Heart left ventricle (tissue), 16 donors: ENCODE measurements around the gene EHMT1. TPM values are rescaled to one million over a fixed set of nuclear protein-coding genes. Genes with fewer than 3 reads are reported as not detected.
"Not testable (repeated sequence)": the region's sequence is repeated elsewhere in the genome, so short reads cannot be mapped to it uniquely, and the experiment has no call there.

Experiments
- ATAC-seq, 4 donors: fragments of 200-7000 bp; cut with Tn5 transposase; one replicate each; pipeline ENCODE4 v1.9.1; 2020 to 2022; ENCODE audit warnings: moderate library complexity in 4 of 4, mild to moderate bottlenecking in 3 of 4, moderate number of reproducible peaks in 1 of 4
- DNase-seq, 5 donors: peaks; one replicate each; pipeline ENCODE4 v3.0.0-alpha.2; 2020
- H3K27ac ChIP-seq, 12 donors: fragments of 200-600 bp; sonication (generic) in 4 of 12; one replicate each; pipeline versions ENCODE4 v1.5.0 to v1.8.0; 2016 to 2022; ENCODE audit warnings: mild to moderate bottlenecking in 2 of 12
- H3K27me3 ChIP-seq, 9 donors: fragments of 200-600 bp; sonication (generic) in 2 of 9; one replicate each; pipeline versions ENCODE4 v1.5.1 to v1.8.0; 2016 to 2022; ENCODE audit warnings: mild to moderate bottlenecking in 3 of 9
- H3K36me3 ChIP-seq, 9 donors: fragments of 200-600 bp; sonication (generic) in 2 of 9; one replicate each; pipeline versions ENCODE4 v1.5.0 to v1.8.0; 2018 to 2022; ENCODE audit warnings: mild to moderate bottlenecking in 2 of 9
- H3K4me1 ChIP-seq, 12 donors: fragments of 200-600 bp; sonication (generic) in 4 of 12; one replicate each; pipeline versions ENCODE4 v1.5.0 to v1.8.0; 2016 to 2022; ENCODE audit warnings: mild to moderate bottlenecking in 3 of 12
- H3K4me3 ChIP-seq, 12 donors: fragments of 200-600 bp; sonication (generic) in 4 of 12; one replicate each; pipeline versions ENCODE4 v1.5.0 to v1.8.0; 2017 to 2022; ENCODE audit warnings: mild to moderate bottlenecking in 9 of 12, moderate library complexity in 4 of 12
- H3K9me3 ChIP-seq, 12 donors: fragments of 200-600 bp; sonication (generic) in 4 of 12; one replicate each; pipeline versions ENCODE4 v1.5.0 to v1.8.0; 2016 to 2022; ENCODE audit warnings: mild to moderate bottlenecking in 1 of 12
- POLR2A ChIP-seq, 2 donors: fragments of 450-650 bp; IDR thresholded peaks; one replicate each; pipeline ENCODE4 v1.6.1; 2017; ENCODE audit warnings: antibody characterized with exemption in 2 of 2, mild to moderate bottlenecking in 2 of 2, moderate library complexity in 2 of 2
- WGBS, 4 donors: extraction: QIAGEN DNeasy Blood & Tissue Kit in 2 of 4; methylation state at CpG; one replicate each; pipeline versions ENCODE4 v1.1.5 to v1.1.7; 2013 to 2018; 5-methylcytosine and 5-hydroxymethylcytosine counted together
- intact Hi-C, 10 donors: fragments of 100-400 bp; cut with DNase I; formaldehyde crosslinking; loops; one replicate each; pipeline versions ENCODE4 v1.11.1 to v1.14.2; 2022
- polyA plus RNA-seq, 2 donors: library from polyadenylated mRNA; stranded (reverse); fragments of 200-250 nt; gene quantifications; one replicate each; pipeline ENCODE4 v1.2.3, GENCODE V29; 2013
- total RNA-seq, 9 donors: library from RNA; depleted of rRNA in 2 of 9; stranded (reverse); fragments of >200 nt in 2 of 9; fragmentation: NEBNext Ultra II Directional in 3 of 9; extraction: Animal tissue kit (Norgen Biotek cat#: 25700) in 3 of 9; gene quantifications; one replicate each; pipeline versions ENCODE4 v1.1.0 to v1.2.4, GENCODE V29; 2016 to 2023
- TF ChIP-seq, protein P1 (sequence below), 12 donors: fragments of 200-600 bp; sonication (generic) in 4 of 12; IDR thresholded peaks; one replicate each; pipeline versions ENCODE4 v1.5.0 to v1.8.0; 2018 to 2022; ENCODE audit warnings: antibody characterized with exemption in 12 of 12, mild to moderate bottlenecking in 5 of 12
- donor health status: ischemic (EF 13 %, LVEDD 7.1; RV severe dilation, severe dysfunction).
- donor health status: healthy with polysubstance abuse.
- donor health status: DM: no; HTN: yes; CAD: no.
- donor health status: DM: no; HTN: no; CAD: no.
- donor health status: ischemic (EF 25% LVEDD 6.9; RV normal size, moderate dysfunction).
- donor health status: ischemic (EF 25% LVEDD 5.7; RV mildly dilated, moderate dysfunction).
- donor health status: healthy.
- donor health status: DM: yes; HTN: yes; CAD: no.
- donor health status: ischemic (EF 35%, LVEDD 5.7; RV mildly dilated, moderate dysfunction).
- donor health status: nonischemic (EF 11% LVEDD 7.7; RV severe dilation, severe dysfunction).
- donor health status: DM: yes; HTN: yes; CAD: no.
- donor health status: PGD.
- donor health status: ischemic (EF 29% LVEDD 5.4; RV normal size, mild dysfunction).
- donor health status: nonischemic (EF 23%, LVEDD 6.1; RV moderate dilation, normal function).

The EHMT1 gene
- total and polyA plus RNA-seq, 11 donors, result 24.5 to 55.9 (median 28.9) TPM

DNA sequence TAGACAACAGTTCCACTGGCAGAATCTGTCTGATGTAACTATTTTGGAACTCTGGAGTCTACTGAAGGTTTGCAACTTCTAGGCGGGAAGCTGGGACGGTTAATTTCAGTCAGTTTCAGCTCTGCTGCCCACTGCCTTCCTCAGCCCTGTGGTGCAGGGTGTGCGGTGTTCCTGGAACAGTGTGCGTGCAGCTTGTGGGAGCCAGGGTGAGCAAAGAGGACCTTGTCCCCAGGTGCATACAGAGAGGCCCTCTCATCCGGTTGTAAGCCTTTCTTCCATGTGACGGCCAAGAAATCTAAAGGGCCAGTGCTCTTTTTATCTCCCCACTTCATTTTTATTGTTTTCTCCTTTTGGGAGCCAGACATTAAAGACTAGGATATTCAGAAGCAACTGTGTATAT lies 114.6 kb downstream of the EHMT1 start:
- Histone ChIP-seq H3K27ac (no peak overlapping the region), H3K4me1 (no peaks in the 10 kb centered on the region), H3K27me3 (no peaks in the 10 kb centered on the region), H3K4me3 (no peak overlapping the region), H3K9me3 (peaks cover 0 to 17% (median 7%) of the 10 kb centered on the region in 12 donors), H3K36me3 (peaks cover 0 to 80% (median 36%) of the 10 kb centered on the region in 9 donors)
- TF ChIP-seq, protein P1, sequence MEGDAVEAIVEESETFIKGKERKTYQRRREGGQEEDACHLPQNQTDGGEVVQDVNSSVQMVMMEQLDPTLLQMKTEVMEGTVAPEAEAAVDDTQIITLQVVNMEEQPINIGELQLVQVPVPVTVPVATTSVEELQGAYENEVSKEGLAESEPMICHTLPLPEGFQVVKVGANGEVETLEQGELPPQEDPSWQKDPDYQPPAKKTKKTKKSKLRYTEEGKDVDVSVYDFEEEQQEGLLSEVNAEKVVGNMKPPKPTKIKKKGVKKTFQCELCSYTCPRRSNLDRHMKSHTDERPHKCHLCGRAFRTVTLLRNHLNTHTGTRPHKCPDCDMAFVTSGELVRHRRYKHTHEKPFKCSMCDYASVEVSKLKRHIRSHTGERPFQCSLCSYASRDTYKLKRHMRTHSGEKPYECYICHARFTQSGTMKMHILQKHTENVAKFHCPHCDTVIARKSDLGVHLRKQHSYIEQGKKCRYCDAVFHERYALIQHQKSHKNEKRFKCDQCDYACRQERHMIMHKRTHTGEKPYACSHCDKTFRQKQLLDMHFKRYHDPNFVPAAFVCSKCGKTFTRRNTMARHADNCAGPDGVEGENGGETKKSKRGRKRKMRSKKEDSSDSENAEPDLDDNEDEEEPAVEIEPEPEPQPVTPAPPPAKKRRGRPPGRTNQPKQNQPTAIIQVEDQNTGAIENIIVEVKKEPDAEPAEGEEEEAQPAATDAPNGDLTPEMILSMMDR (IDR thresholded peaks at IDR 0.05), result no peak
- no peak for TF ChIP-seq POLR2A (IDR thresholded peaks at IDR 0.05)
- DNase-seq, result no peak
- 96 to 98% (median 97%) methylated on average over 6 of the region's 6 CpGs for whole genome bisulfite sequencing, 4 donors
- no peak for ATAC-seq
- intact Hi-C loops, result no loop called here

DNA sequence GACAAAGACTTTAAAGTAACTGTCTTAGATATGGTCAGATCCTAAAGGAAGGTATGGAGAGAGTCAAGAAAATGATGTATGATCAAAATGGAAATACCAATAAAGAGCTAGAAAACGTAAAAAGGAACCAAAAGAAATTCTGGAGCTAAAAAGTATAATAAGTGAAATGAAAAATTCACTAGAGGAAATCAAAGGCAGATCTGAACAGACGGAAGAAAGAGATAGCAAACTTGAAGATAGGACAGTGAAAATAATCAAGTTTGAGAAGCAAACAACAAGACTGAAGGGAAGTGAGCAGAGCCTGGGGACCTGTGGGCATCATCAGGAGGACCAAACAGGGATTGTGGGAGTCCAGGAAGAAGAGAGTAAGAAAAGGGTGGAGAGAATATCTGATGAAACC lies 115.4 kb downstream of the EHMT1 start:
- ATAC-seq (no peak), DNase-seq (no peak)
- 94 to 97% (median 96%) methylated on average over 2 of the region's 2 CpGs for WGBS, 4 donors
- intact Hi-C loops, result no loop called here
- TF ChIP-seq, protein P1 (IDR thresholded peaks at IDR 0.05), result no peak
- TF ChIP-seq POLR2A (IDR thresholded peaks at IDR 0.05), result no peak
- Histone ChIP-seq H3K27me3 (no peaks in the 10 kb centered on the region), H3K36me3 (peaks cover 0 to 73% (median 29%) of the 10 kb centered on the region in 9 donors), H3K9me3 (peaks cover 0 to 17% (median 7%) of the 10 kb centered on the region in 12 donors), H3K4me3 (no peak overlapping the region), H3K4me1 (no peaks in the 10 kb centered on the region), H3K27ac (no peak overlapping the region)

DNA sequence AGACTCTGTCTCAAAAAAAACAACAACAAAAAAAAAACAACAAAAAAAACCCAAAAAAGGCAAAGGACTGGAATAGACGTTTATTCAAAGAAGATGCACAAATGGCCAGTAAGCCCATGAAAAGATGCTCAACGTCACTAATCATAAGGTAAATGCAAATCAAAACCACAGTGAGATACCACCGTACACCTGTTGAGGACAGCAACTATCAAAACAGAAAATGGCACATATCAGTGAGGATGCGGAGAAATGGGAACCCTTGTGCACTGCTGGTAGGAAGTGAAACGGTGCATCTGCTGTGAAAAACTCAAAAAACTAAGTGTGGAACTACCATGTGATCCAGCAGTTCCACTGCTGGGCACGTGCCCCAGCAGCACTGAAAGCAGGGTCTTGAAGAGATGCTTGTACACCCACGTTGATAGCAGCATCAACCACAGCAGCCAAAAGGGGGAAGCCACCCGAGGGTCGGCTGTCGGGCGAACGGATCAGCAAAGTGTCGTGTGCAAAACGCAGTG lies 119.4 kb downstream of the EHMT1 start:
- intact Hi-C loops, ATAC-seq, DNase-seq, H3K4me3 ChIP-seq, H3K27me3 ChIP-seq, H3K27ac ChIP-seq: not testable (repeated sequence)
- peaks cover 0 to 43% (median 5%) of the 10 kb centered on the region in 9 donors for H3K36me3 ChIP-seq
- H3K9me3 ChIP-seq, result peaks cover 0 to 17% (median 7%) of the 10 kb centered on the region in 12 donors
- 89 to 95% (median 92%) methylated on average over 6 to 12 of the region's 14 CpGs for WGBS, 4 donors
- peaks cover 0 to 18% (median 6%) of the 10 kb centered on the region in 12 donors for H3K4me1 ChIP-seq

DNA sequence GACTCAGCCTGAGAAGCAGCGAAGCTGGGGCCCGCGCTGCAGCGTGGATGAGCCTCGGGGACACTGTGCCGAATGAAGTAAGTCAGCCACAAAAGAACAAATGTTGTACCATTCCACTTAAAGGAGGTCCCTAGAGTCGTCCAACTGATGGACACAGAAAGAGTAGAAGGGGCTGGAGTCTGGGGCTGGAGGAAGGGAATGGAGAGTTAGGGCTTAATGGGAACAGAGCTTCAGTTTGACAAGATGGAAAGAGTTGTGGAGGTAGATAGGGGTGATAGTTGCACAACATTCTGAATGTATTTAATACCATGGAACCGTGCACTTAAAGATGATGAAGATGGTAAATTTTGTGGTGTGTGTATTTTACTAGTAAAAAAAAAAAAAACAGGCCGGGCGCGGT lies 119.9 kb downstream of the EHMT1 start:
- H3K27ac ChIP-seq, result no peak overlapping the region
- no peaks in the 10 kb centered on the region for H3K27me3 ChIP-seq
- 92 to 98% (median 97%) methylated on average over 10 to 11 of the region's 11 CpGs for WGBS, 4 donors
- peaks cover 0 to 43% (median 9%) of the 10 kb centered on the region in 9 donors for H3K36me3 ChIP-seq
- H3K4me1 ChIP-seq, result peaks cover 0 to 18% (median 6%) of the 10 kb centered on the region in 12 donors
- TF ChIP-seq, protein P1 (IDR thresholded peaks at IDR 0.05), result no peak
- no peak for TF ChIP-seq POLR2A (IDR thresholded peaks at IDR 0.05)
- no peak for DNase-seq
- peaks cover 0 to 16% (median 7%) of the 10 kb centered on the region in 12 donors for H3K9me3 ChIP-seq
- intact Hi-C loops, result no loop called here
- ATAC-seq, result no peak
- no peak overlapping the region for H3K4me3 ChIP-seq
